ENCODE data around the gene NOTCH2NLA.
"Not testable (repeated sequence)": the region's sequence is repeated elsewhere in the genome, so short reads cannot be mapped to it uniquely, and the experiment has no call there.

GRCh38 chr1:146253249-146253855 lies 24.5 kb upstream of the NOTCH2NLA start:
- TF ChIP-seq, protein P1, sequence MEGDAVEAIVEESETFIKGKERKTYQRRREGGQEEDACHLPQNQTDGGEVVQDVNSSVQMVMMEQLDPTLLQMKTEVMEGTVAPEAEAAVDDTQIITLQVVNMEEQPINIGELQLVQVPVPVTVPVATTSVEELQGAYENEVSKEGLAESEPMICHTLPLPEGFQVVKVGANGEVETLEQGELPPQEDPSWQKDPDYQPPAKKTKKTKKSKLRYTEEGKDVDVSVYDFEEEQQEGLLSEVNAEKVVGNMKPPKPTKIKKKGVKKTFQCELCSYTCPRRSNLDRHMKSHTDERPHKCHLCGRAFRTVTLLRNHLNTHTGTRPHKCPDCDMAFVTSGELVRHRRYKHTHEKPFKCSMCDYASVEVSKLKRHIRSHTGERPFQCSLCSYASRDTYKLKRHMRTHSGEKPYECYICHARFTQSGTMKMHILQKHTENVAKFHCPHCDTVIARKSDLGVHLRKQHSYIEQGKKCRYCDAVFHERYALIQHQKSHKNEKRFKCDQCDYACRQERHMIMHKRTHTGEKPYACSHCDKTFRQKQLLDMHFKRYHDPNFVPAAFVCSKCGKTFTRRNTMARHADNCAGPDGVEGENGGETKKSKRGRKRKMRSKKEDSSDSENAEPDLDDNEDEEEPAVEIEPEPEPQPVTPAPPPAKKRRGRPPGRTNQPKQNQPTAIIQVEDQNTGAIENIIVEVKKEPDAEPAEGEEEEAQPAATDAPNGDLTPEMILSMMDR (IDR thresholded peaks at IDR 0.05), result not testable (repeated sequence)
- not testable (repeated sequence) for TF ChIP-seq POLR2A, POLR2AphosphoS5 (IDR thresholded peaks at IDR 0.05)
